Muscle layer of duodenum (tissue), 2 donors: ENCODE measurements around the gene MOGAT1.

Experiments
- H3K27ac ChIP-seq: one replicate; pipeline ENCODE4 v1.7.0; 2013; ENCODE audit warnings: mild to moderate bottlenecking, low read length
- H3K27me3 ChIP-seq: one replicate; pipeline ENCODE4 v1.7.0; 2013; ENCODE audit warnings: low read depth, mild to moderate bottlenecking, control low read depth, low read length
- H3K36me3 ChIP-seq, 2 donors: one replicate each; pipeline ENCODE4 v1.7.0; 2013; ENCODE audit warnings: low read length in 2 of 2, control low read depth in 1 of 2, mild to moderate bottlenecking in 1 of 2; ENCODE audit not compliant: insufficient read depth in 2 of 2, control insufficient read depth in 1 of 2
- H3K4me1 ChIP-seq, 2 donors: one replicate each; pipeline ENCODE4 v1.7.0; 2013; ENCODE audit warnings: low read length in 2 of 2, mild to moderate bottlenecking in 2 of 2, control low read depth in 1 of 2, moderate library complexity in 1 of 2; ENCODE audit not compliant: insufficient read depth in 2 of 2, control insufficient read depth in 1 of 2
- H3K4me3 ChIP-seq, 2 donors: one replicate each; pipeline ENCODE4 v1.7.0; 2013; ENCODE audit warnings: low read length in 2 of 2, low read depth in 1 of 2, mild to moderate bottlenecking in 1 of 2
- H3K9me3 ChIP-seq, 2 donors: one replicate each; pipeline ENCODE4 v1.7.0; 2013; ENCODE audit warnings: low read length in 2 of 2, control low read depth in 1 of 2, mild to moderate bottlenecking in 1 of 2; ENCODE audit not compliant: control insufficient read depth in 1 of 2
- donor health status: healthy.

Gene MOGAT1, protein sequence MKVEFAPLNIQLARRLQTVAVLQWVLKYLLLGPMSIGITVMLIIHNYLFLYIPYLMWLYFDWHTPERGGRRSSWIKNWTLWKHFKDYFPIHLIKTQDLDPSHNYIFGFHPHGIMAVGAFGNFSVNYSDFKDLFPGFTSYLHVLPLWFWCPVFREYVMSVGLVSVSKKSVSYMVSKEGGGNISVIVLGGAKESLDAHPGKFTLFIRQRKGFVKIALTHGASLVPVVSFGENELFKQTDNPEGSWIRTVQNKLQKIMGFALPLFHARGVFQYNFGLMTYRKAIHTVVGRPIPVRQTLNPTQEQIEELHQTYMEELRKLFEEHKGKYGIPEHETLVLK

DNA sequence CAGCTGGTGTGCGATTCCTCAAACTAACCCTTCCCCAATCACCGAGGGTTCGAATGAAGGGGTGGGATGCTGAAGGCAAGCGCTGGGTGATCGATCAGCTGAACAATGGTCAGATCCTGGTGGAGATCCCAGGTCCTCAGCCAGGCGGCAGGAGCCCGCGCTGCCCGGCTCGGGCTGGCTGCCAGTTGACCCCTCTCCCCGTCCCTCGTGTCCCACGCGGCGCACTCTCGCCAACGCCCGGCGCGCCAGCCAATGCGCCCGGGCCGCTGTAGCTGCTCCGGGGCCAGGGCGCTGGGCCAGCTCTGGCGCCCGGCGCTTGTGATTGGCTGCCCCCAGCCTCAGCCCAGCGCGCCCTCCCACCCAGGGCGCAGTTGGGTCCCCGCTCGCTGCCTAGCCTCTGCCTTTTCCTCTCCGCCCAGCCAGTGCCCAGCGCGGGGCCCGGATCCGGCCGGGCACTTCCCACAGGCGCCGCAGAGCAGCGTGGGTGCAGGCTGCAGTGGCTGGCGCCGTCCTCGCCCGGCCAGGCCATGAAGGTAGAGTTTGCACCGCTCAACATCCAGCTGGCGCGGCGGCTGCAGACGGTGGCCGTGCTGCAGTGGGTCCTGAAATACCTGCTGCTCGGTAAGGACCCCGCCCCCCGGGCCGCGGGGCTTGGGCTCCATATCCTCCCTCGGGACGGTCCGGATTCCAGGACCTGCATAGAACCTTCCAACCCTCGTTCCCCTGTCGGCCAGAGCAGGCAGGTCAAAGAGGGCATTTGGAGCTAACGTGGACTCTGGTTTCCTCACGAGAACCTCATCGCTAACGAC, at the start of gene MOGAT1:
MOGAT1 (plus strand) TSS at position 400 of the 809 bp plus-strand sequence; CDS start at position 528, 128 bp downstream.
- Histone ChIP-seq H3K9me3 (no peaks in the 10 kb centered on the region), H3K27me3 (no peaks in the 10 kb centered on the region), H3K4me1 (peaks cover 0 to 12% of the 10 kb centered on the region in 2 donors), H3K27ac (no peak within 1 kb of the TSS), H3K36me3 (no peaks in the 10 kb centered on the region), H3K4me3 (peak within 1 kb of the TSS; percentile 31 to 67)

DNA sequence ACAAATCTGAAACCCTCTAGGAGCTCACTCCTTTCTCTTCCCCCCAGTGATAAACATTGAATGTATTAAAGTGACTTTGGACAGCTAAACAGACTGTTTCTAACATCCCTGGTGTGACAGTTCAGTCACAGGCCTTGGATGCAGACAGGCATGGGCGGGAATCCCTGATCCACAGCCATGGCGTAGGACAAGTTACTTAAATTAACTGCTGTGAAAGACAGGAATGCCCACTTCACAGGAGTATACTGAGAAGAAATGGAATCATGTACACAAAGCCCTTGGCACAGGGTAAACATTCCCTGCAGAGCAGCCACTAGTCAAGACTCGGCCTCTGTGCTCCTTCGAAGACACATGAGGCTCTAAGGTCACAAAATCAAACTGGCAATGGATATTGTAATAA, 49.6 kb upstream of the MOGAT1 start:
- Histone ChIP-seq H3K4me3 (no peak overlapping the region), H3K27me3 (no peaks in the 10 kb centered on the region), H3K36me3 (peaks cover 32 to 37% of the 10 kb centered on the region in 2 donors), H3K4me1 (peaks cover 0 to 4% of the 10 kb centered on the region in 2 donors), H3K9me3 (no peaks in the 10 kb centered on the region), H3K27ac (no peak overlapping the region)

DNA sequence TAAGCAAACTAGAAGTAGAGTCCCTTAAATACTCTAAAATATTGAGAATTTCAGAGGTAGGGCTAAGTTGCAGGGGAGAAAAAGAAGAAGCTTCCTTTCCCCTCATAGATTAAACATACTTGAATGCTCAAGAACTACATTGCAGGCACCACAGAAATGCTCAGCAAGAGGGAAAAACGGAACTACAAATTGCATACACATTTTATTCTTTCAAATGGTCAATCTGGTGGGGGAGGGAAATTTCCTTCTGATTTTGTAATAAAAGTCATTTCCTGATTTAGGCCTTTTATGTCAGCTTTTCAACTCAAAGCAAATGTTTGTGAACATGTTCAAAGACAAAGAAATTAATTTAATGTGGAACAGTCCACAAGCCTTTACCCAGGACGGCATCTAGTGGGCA, 48.5 kb upstream of the MOGAT1 start:
- Histone ChIP-seq H3K4me1 (peaks cover 0 to 4% of the 10 kb centered on the region in 2 donors), H3K9me3 (no peaks in the 10 kb centered on the region), H3K27ac (peak overlapping the region; percentile 56), H3K27me3 (no peaks in the 10 kb centered on the region), H3K36me3 (peaks cover 36 to 45% of the 10 kb centered on the region in 2 donors), H3K4me3 (no peak overlapping the region)

DNA sequence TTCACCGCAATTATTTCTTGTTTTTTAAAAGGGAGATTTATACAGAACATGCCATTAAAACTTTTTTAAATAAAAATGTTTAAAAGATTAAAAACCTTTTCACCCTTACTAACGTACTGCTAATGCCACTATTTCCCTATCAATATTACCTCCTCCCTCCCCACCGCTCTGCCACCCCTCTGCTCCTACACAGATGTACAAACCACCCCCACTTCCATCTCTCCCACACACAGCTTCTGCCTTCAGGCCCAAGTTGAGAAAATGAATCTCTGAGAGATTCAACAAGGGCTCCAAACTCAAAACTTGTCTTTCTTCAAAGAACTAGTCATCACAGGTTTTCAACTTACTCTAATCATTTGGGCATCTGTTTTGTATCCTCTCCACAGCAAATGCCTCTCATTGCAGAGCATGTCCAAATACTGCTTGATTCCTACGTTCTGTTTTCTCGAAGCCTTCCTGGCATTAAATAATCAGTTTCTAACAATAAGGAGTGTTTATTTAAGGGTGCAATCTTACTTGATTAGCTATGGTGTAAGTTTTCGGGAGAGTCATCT, 47.6 kb upstream of the MOGAT1 start:
- peaks cover 42 to 47% of the 10 kb centered on the region in 2 donors for H3K36me3 ChIP-seq
- peaks cover 0 to 4% of the 10 kb centered on the region in 2 donors for H3K4me1 ChIP-seq

DNA sequence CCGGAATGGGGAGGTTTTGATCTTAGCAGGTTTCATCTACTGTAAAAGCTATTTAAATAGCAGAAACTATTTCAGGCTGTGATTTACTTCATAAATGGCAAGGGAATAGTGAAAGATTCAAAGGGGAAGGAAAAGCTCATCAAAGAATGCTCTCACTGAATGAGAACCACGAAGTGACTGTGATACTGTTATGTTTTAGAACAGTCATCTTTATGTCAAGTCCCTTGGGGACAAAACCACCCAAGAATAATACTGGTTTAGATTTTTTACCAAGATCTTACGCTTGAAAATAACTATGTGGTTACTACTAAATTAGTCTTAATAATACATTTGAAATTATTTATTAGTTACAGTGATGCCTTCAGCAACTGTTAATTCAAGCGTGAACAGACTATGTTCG, 43.7 kb upstream of the MOGAT1 start:
- H3K27ac ChIP-seq: no peak overlapping the region
- H3K36me3 ChIP-seq: peaks cover 32 to 52% of the 10 kb centered on the region in 2 donors
- no peaks in the 10 kb centered on the region for H3K9me3 ChIP-seq
- H3K27me3 ChIP-seq: no peaks in the 10 kb centered on the region
- H3K4me3 ChIP-seq: no peak overlapping the region
- peaks cover 0 to under 1% of the 10 kb centered on the region in 2 donors for H3K4me1 ChIP-seq

More for the DNA sequence above, 47.6 kb upstream of the MOGAT1 start:
- no peak overlapping the region for H3K4me3 ChIP-seq
- H3K27ac ChIP-seq: peak overlapping the region; percentile 56
- no peaks in the 10 kb centered on the region for H3K9me3 ChIP-seq
- no peaks in the 10 kb centered on the region for H3K27me3 ChIP-seq

DNA sequence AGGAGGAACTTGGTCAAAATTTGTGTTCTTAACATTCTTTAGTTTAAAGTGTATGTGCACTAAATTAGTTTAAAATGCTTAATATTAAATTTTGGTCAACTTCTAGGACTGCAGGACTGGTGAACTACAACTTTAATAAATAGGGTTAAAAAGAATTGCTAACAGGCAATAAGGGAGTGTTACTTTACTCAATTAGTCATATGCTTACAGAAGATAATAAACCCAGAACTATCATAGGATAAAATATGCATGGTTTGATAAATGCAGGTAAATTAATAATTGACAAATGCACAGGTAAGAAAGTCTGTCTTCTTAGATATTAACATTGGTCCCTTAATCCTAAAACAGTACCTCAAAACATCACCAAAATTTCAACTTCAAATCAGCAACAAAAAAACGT, 36.2 kb upstream of the MOGAT1 start:
- H3K36me3 ChIP-seq: peaks cover 17 to 35% of the 10 kb centered on the region in 2 donors
- no peaks in the 10 kb centered on the region for H3K27me3 ChIP-seq
- no peak overlapping the region for H3K27ac ChIP-seq
- no peaks in the 10 kb centered on the region for H3K9me3 ChIP-seq
- no peaks in the 10 kb centered on the region for H3K4me1 ChIP-seq
- no peak overlapping the region for H3K4me3 ChIP-seq

DNA sequence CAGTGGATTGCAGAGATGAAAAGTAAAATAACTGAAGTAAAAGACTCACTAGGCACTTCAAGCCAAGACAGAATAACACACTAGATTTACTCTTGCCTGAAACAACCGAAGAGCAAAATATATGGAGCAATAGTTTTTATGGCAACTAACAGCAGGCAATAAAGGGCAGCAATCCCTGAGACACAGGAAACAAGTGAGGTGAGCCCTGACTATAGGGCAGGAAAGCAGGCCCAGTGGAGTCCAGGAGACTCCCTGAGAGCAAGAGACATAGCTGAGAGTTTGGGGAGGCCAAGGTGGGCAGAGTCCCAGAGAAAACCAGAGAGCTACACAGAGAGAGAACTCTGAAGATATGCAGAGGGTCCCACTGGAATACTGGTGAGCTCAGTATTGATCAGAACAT, 34.4 kb upstream of the MOGAT1 start:
- Histone ChIP-seq H3K27me3 (no peaks in the 10 kb centered on the region), H3K36me3 (peaks cover 24 to 34% of the 10 kb centered on the region in 2 donors), H3K4me3 (no peak overlapping the region), H3K9me3 (no peaks in the 10 kb centered on the region), H3K4me1 (no peaks in the 10 kb centered on the region), H3K27ac (no peak overlapping the region)

DNA sequence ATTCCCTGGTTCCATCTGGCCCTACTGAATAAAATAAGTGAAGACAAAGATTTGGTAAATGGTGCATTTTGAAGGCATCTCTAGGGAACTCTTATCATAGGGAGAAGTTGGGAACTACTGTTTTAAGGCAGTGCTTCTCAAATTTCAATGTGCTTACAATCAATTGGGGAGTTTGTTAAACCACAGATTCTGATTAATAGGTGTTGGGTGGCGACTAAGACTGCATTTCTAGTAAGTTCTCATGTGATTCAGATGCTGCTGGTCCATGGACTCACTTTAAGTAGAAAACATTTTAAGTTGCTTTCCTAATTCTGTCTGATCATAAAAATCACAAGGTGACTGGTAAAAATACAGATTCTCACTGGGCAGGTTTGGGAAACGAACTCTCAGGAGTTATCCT, 30.1 kb upstream of the MOGAT1 start:
- H3K36me3 ChIP-seq: peaks cover 36 to 52% of the 10 kb centered on the region in 2 donors
- H3K4me1 ChIP-seq: no peaks in the 10 kb centered on the region
- no peak overlapping the region for H3K27ac ChIP-seq
- H3K27me3 ChIP-seq: no peaks in the 10 kb centered on the region
- no peaks in the 10 kb centered on the region for H3K9me3 ChIP-seq
- H3K4me3 ChIP-seq: no peak overlapping the region

DNA sequence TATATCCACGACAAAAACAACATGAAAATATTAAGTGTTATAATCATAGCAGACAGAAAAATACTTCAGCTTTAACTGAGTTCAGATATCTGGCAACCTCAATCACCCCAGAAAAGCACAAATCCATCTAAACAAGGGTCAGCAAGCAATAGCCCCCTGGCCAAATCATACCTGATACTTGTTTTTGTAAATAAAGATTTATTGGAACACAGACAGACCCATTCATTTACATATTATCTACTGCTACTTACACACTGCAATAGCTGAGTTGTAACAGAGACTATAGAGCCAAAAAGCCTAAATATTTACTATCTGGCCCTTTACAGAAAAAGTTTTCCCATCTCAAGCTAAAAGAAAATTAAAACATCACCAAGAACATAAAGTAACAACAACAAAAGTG, 28.3 kb upstream of the MOGAT1 start:
- Histone ChIP-seq H3K9me3 (no peaks in the 10 kb centered on the region), H3K36me3 (peaks cover 26 to 45% of the 10 kb centered on the region in 2 donors), H3K27ac (no peak overlapping the region), H3K27me3 (no peaks in the 10 kb centered on the region), H3K4me3 (no peak overlapping the region), H3K4me1 (no peaks in the 10 kb centered on the region)

DNA sequence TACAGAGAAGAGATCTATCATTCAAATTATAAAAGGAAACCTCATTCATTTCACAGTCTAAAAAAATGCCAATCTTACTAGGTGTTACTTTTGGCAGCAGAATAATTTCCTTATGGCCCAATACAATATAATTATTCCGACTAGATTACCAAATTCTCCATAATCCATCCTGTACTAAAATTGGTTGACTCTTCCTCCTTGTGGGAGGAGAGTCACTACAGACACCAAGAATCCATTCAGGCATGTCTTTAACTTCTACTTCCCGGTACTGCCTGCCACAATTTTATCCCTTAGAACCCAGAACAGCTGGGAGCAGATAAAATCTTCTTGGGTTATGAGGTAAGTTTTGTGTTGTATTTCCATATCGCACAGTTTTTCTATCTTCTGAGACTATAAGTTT, 25.4 kb upstream of the MOGAT1 start:
- Histone ChIP-seq H3K36me3 (peaks cover 31 to 37% of the 10 kb centered on the region in 2 donors), H3K27ac (no peak overlapping the region), H3K9me3 (no peaks in the 10 kb centered on the region), H3K4me1 (no peaks in the 10 kb centered on the region), H3K27me3 (no peaks in the 10 kb centered on the region), H3K4me3 (no peak overlapping the region)

DNA sequence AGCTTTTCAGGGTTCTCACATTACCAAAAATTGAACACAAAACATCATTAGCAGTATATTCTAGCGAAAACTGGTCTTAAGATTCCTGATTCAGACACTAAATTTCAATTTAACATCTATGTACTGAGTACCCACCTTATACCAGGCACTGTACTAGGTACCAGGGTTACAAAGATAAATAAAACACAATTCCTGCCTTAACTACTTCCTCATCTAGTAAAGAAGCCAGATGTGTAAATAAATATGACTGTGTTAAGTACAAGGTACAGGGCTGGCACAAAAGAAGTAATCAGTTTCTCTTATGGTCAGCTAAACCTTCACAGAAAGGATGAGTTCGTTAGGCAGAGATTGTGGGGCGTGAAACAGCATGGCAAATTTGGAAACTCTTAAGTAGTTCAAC, 21.7 kb upstream of the MOGAT1 start:
- H3K4me1 ChIP-seq: peaks cover 5 to 14% of the 10 kb centered on the region in 2 donors

More for the DNA sequence above, 21.7 kb upstream of the MOGAT1 start:
- H3K36me3 ChIP-seq: peaks cover 12 to 23% of the 10 kb centered on the region in 2 donors
- no peaks in the 10 kb centered on the region for H3K9me3 ChIP-seq
- no peak overlapping the region for H3K27ac ChIP-seq
- no peak overlapping the region for H3K4me3 ChIP-seq
- no peaks in the 10 kb centered on the region for H3K27me3 ChIP-seq
